NCI-H2107 treated with DMSO at 0.1 percent for 48 hours (cell line): ENCODE results near the gene MAST4.

Experiments
- DNase-seq: peaks from one replicate; lab custom pipeline; 2025; ENCODE audit not compliant: unreplicated experiment; lab: John Stamatoyannopoulos, UW

Gene MAST4

GRCh38 chr5:67031692-67032091 is 435.5 kb downstream of the MAST4 start:
- no peak for DNase-seq

- DNase-seq = no peak
These were observed 436.9 kb downstream of the MAST4 start for GRCh38 chr5:67032921-67033664.

DNA sequence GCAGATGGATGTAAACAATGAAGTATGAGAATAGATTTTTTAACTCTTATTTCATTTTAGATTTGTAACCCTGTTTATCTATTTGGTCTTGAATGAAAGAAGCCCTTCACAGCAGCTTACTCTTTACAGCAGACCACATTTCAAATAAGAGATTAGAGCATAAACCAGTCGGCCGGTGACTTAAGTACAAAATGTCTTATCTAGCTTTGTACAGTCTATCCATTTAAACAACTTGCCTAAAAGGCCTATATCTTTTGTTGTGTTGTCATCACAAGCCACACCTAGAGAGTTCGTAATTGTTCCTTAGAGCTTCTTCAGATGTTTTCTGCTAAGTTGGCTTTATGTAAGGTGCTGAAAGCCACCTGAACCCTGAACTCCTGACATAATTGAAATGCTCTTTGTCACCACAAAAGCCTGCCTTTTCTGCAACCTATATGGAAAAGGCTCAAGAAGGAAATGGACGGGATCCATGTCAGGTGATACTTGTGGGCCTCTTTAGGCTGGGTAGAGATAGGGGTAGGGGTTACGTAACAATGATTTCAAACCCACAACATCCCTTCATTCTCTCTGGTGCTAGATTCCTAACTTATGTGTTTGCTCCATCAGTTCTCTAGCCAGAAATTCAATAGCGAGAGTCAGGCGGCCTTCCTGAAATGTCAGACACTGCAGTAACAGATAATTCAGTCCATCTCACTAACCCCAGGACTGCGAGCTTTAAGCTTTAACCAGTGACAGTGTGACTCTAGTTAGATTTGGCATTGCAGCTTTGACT is 437.9 kb downstream of the MAST4 start:
- peak; percentile 35 for DNase-seq

GRCh38 chr5:67035098-67035740 is 439.0 kb downstream of the MAST4 start:
- DNase-seq = no peak

GRCh38 chr5:67037171-67037570 is 441.0 kb downstream of the MAST4 start:
- DNase-seq = no peak

DNA sequence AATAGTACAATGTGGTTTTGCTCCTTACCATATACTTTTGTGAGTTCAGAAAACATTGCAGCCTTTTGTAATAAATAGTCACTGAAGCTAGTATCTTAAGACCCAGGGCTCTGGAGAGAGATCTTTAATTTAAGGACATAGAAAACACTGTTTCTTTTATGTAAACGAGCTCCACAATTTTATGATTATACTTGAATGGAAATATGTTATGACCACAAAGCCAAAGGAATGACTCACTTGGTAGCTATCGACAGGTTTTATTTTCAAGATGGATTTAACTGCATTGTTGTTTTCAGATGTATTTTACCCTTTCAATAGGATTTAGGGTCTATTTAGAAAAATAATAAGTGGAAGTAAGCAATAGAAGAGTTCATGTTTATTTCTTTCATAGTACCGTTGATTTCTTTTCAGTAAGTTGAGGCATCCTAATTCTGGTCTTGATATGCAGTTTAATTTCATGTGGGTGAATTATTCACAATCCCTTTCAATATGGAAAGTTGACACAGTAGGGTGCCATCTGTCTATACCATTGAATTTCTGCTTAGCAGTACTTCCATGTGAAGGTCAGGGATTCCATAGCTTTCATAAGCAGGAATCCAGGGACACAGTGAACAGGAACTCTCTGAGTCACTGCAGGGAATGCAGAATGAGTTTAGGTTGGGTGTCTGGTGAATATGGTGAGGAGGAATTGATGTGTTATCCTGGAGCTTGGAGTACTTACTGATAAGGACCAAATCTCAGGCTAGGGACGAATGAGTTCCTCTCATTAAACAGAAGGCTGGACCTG is 442.8 kb downstream of the MAST4 start:
- no peak for DNase-seq

GRCh38 chr5:67042176-67043003 is 446.2 kb downstream of the MAST4 start:
- no peak for DNase-seq

GRCh38 chr5:67043796-67044511 is 447.8 kb downstream of the MAST4 start:
- DNase-seq = no peak

GRCh38 chr5:67045816-67046740 is 449.9 kb downstream of the MAST4 start:
- no peak for DNase-seq

DNA sequence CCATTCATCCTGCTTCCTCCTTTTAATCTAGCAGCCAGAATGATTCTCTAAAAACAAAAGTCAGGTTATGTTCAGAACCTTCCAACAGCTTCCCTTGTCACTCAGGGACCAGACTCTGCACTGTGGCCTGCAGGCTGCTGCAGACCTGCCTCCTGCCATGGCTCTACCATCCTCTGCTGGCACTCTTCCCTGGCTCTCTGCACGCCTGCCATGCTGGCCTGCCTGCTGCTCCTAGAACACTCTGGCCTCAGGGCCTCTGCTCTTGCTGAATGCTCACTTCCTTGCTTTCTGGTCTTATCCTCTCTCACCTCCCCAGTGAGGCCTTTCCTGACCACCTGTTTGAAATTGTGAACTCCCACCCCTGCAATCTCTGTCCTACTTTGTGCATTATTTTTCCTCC is 451.0 kb downstream of the MAST4 start:
- DNase-seq = peak; percentile 28

DNA sequence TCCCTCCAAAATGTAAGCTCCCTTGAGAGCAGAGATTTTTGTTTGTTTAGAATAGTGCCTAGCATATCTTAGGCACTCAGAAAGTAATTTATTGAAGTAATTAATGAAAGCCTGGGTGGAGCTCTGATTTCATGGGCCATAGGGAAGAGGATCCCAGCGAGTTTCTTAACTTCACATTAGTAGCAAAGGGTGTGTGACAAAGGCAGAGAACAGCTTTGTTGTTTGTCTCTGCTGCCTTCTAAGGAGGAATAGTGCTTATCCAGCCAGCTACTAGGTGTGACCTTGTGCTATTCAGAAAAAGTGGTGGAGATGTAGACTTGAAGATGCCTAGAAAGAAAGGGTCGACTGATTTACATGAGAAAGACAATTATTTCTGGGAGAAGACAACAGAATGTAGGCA is 451.4 kb downstream of the MAST4 start:
- DNase-seq = no peak

DNA sequence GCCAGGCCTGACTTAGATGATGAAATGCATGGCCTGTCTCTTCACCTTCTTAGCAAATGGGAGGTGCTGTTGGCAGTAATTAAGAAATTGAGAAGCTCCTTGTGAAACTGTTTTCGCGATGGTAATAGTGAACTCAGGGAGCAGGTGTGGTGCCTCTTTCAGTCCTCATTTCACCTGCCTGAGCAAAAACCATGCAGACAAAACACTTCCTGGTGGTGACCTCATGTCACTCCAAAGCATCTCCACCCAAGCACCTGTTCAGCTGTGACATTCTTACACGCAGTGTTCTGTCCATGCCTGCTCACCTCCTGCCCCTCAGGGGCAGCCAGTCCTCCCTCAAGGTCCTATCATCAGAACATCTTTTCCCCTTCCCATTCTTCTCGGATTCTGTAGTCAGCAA is 453.9 kb downstream of the MAST4 start:
- peak; percentile 67 for DNase-seq

GRCh38 chr5:67050635-67051034 is 454.4 kb downstream of the MAST4 start:
- DNase-seq = no peak

DNA sequence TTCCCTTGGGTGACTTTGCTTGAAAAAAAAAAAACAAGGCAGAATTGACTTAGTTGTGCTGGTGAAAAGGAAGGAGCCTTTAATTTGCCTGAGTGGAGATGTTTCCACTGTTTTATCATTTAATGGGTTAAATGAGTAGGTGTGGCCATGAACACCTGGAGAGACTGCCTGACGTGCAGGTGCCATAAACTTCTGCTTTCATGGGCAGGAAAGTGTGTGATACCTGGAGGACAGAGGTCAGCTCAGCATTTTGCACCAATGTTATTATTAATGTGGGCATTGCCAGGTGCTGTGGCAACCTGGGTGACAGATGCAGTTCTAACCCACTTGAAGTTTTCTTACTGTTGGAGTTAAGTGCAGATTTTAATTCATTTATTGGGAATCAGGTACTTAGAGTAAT is 455.0 kb downstream of the MAST4 start:
- no peak for DNase-seq

- DNase-seq = no peak
These were observed 455.8 kb downstream of the MAST4 start for GRCh38 chr5:67052034-67052433.

- no peak for DNase-seq
These were observed 457.0 kb downstream of the MAST4 start for GRCh38 chr5:67053229-67053628.

GRCh38 chr5:67058998-67059743 is 463.0 kb downstream of the MAST4 start:
- DNase-seq = no peak
